ENCODE measurements around the gene LY6G6D. TPM values are rescaled to one million over a fixed set of nuclear protein-coding genes. Genes with fewer than 3 reads are reported as not detected.

The LY6G6D gene
- total RNA-seq, 4 donors from 2014 or later: not detected

- ATAC-seq (ENCODE audit: low FRiP score) (no peak), DNase-seq (ENCODE audit: low spot score) (no peak)
- no peak for TF ChIP-seq CTCF (IDR thresholded peaks at IDR 0.05)
Measured at GRCh38 chr6:31711233-31711632, 3.9 kb upstream of the LY6G6D start.

- no peak for DNase-seq (ENCODE audit: low spot score)
Measured at GRCh38 chr6:31712296-31712695, 2.9 kb upstream of the LY6G6D start.

GRCh38 chr6:31713465-31713864, 1.7 kb upstream of the LY6G6D start:
- no peak for TF ChIP-seq CTCF (IDR thresholded peaks at IDR 0.05)
- ATAC-seq (ENCODE audit: low FRiP score): no peak
- no peak for DNase-seq (ENCODE audit: low spot score)

More at GRCh38 chr6:31712296-31712695, 2.9 kb upstream of the LY6G6D start:
- no peak for TF ChIP-seq CTCF (IDR thresholded peaks at IDR 0.05)
- no peak for ATAC-seq (ENCODE audit: low FRiP score)

GRCh38 chr6:31713991-31714684, 1.0 kb upstream of the LY6G6D start:
- DNase-seq (ENCODE audit: low spot score): no peak
- no peak for ATAC-seq (ENCODE audit: low FRiP score)
- TF ChIP-seq CTCF (IDR thresholded peaks at IDR 0.05): no peak

- DNase-seq (ENCODE audit: low spot score) (no peak), ATAC-seq (ENCODE audit: low FRiP score) (no peak)
- no peak for TF ChIP-seq CTCF (IDR thresholded peaks at IDR 0.05)
Measured at GRCh38 chr6:31717499-31718222, 2.5 kb downstream of the LY6G6D start.

GRCh38 chr6:31718265-31718664, 3.1 kb downstream of the LY6G6D start:
- no peak for ATAC-seq (ENCODE audit: low FRiP score)
- no peak for TF ChIP-seq CTCF (IDR thresholded peaks at IDR 0.05)
- no peak for DNase-seq (ENCODE audit: low spot score)

GRCh38 chr6:31719001-31719400, 3.9 kb downstream of the LY6G6D start:
- DNase-seq (ENCODE audit: low spot score) (no peak), ATAC-seq (ENCODE audit: low FRiP score) (no peak)
- TF ChIP-seq CTCF (IDR thresholded peaks at IDR 0.05): no peak

All from omental fat pad (tissue), 4 donors.